ENCODE results near the gene AIF1.

AIF1 gene

GRCh38 chr6:31621991-31622390 lies 7.0 kb downstream of the AIF1 start:
- TF ChIP-seq CTCF (IDR thresholded peaks at IDR 0.05; ENCODE audit: low read depth, low read length, missing control alignments): no peak
- no peak for DNase-seq (ENCODE audit: extremely low read depth, low read depth)
- H3K4me3 ChIP-seq (replicated peaks; ENCODE audit: low read depth, low read length): peak overlapping the region; percentile 54

GRCh38 chr6:31622684-31623091 lies 7.7 kb downstream of the AIF1 start:
- DNase-seq (ENCODE audit: extremely low read depth, low read depth): no peak
- peak overlapping the region; percentile 54 for H3K4me3 ChIP-seq (replicated peaks; ENCODE audit: low read depth, low read length)
- no peak for TF ChIP-seq CTCF (IDR thresholded peaks at IDR 0.05; ENCODE audit: low read depth, low read length, missing control alignments)

GRCh38 chr6:31624070-31624469 lies 9.0 kb downstream of the AIF1 start:
- no peak overlapping the region for H3K4me3 ChIP-seq (replicated peaks; ENCODE audit: low read depth, low read length)
- no peak for DNase-seq (ENCODE audit: extremely low read depth, low read depth)
- TF ChIP-seq CTCF (IDR thresholded peaks at IDR 0.05; ENCODE audit: low read depth, low read length, missing control alignments): no peak

- no peak for TF ChIP-seq CTCF (IDR thresholded peaks at IDR 0.05; ENCODE audit: low read depth, low read length, missing control alignments)
- no peak for DNase-seq (ENCODE audit: extremely low read depth, low read depth)
- H3K4me3 ChIP-seq (replicated peaks; ENCODE audit: low read depth, low read length): no peak overlapping the region
Measured at GRCh38 chr6:31626952-31627351, 11.9 kb downstream of the AIF1 start.

- H3K4me3 ChIP-seq (replicated peaks; ENCODE audit: low read depth, low read length): no peak overlapping the region
- no peak for TF ChIP-seq CTCF (IDR thresholded peaks at IDR 0.05; ENCODE audit: low read depth, low read length, missing control alignments)
Measured at GRCh38 chr6:31627690-31628287, 12.8 kb downstream of the AIF1 start.

GRCh38 chr6:31629014-31629413 lies 14.0 kb downstream of the AIF1 start:
- no peak overlapping the region for H3K4me3 ChIP-seq (replicated peaks; ENCODE audit: low read depth, low read length)
- no peak for TF ChIP-seq CTCF (IDR thresholded peaks at IDR 0.05; ENCODE audit: low read depth, low read length, missing control alignments)
- DNase-seq (ENCODE audit: extremely low read depth, low read depth): no peak

More at GRCh38 chr6:31627690-31628287, 12.8 kb downstream of the AIF1 start:
- no peak for DNase-seq (ENCODE audit: extremely low read depth, low read depth)
